Measurements from ENCODE around the gene ABCB1. TPM values are rescaled to one million over a fixed set of nuclear protein-coding genes. Genes with fewer than 3 reads are reported as not detected.

ABCB1 gene
- 0.32 TPM in 1 of 2 replicates, not detected in the other for total RNA-seq

DNA sequence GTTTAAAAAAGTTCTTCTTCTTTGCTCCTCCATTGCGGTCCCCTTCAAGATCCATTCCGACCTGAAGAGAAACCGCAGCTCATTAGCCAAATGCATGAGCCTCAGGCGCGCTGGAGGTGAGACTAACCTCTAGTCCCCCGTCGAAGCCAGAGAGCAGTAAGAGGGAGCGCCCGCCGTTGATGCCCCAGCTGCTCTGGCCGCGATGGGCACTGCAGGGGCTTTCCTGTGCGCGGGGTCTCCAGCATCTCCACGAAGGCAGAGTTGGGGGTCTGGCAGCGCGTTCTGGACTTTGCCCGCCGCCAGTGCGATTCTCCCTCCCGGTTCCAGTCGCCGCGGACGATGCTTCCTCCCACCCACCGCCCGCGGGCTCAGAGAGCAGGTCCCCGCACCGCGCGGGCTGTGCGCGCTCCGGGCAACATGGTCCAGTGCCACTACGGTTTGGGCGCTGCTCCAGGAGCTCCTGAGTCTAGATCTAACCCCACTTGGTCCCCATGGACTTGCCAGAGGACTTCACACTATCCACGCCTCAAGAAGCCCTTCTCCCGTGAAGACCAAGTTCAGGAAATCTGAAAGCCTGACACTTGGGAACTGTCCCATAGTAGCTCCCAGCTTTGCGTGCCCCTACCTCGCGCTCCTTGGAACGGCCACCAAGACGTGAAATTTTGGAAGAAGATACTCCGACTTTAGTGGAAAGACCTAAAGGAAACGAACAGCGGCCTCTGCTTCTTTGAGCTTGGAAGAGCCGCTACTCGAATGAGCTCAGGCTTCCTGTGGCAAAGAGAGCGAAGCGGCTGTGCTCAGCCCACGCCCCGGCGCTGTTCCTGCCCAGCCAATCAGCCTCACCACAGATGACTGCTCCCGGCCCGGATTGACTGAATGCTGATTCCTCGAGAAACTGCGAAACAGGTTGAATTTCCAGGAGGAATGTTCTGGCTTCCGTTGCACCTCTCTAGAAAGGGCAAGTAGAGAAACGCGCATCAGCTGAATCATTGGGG lies at the start of gene ABCB1:
TSS of gene ABCB1 (minus strand) at position 755 of the 995 bp plus-strand sequence. CDS start at position 55, 700 bp downstream.

GRCh38 chr7:87475359-87476178 lies 125.1 kb downstream of the ABCB1 start, which contains the start of gene ABCB4:
ABCB4 (minus strand) TSS chr7:87475680; CDS start chr7:87475465, 215 bp downstream.

Other genes with a start within 250 kb of the ABCB1 start
- 0.65 and 3.5 TPM in 2 replicates for gene ABCB4, start 125.2 kb downstream of the ABCB1 start, total RNA-seq
- 0.26 and 1.4 TPM in 2 replicates for gene RUNDC3B, start 27.5 kb upstream of the ABCB1 start, total RNA-seq

Data from articular chondrocyte of knee joint (primary cell).